ENCODE data around the gene COQ3. TPM values are rescaled to one million over a fixed set of nuclear protein-coding genes. Genes with fewer than 3 reads are reported as not detected.

COQ3 gene, protein sequence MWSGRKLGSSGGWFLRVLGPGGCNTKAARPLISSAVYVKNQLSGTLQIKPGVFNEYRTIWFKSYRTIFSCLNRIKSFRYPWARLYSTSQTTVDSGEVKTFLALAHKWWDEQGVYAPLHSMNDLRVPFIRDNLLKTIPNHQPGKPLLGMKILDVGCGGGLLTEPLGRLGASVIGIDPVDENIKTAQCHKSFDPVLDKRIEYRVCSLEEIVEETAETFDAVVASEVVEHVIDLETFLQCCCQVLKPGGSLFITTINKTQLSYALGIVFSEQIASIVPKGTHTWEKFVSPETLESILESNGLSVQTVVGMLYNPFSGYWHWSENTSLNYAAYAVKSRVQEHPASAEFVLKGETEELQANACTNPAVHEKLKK
- 10 to 100 TPM in 1 of 3 donors, 1 to 10 TPM in 2; 8.9 to 12.6 (median 9.5) TPM for total RNA-seq
- long read RNA-seq, donor 1, transcript COQ3-201 (7 exons, 1,335 nt): major isoform, 6 of 8 reads
- long read RNA-seq, donor 1, partial matches to known transcripts: 0 of 8 reads
- long read RNA-seq, donor 1, other reads (novel, unspliced or antisense): 2 of 8 reads
- long read RNA-seq, donor 2, transcript COQ3-201 (7 exons, 1,335 nt): major isoform, 10 of 12 reads
- long read RNA-seq, donor 2, partial matches to known transcripts: 0 of 12 reads
- long read RNA-seq, donor 2, other reads (novel, unspliced or antisense): 2 of 12 reads

GRCh38 chr6:99393698-99394531 lies at the start of gene COQ3:
COQ3 (minus strand) TSS chr6:99394195; CDS start chr6:99394179, 16 bp downstream.
- Histone ChIP-seq H3K4me3 (peak within 1 kb of the TSS; percentile 54), H3K4me1 (ENCODE audit: low read depth) (no peaks in the 10 kb centered on the region), H3K36me3 (ENCODE audit: low read depth) (no peaks in the 10 kb centered on the region), H3K9me3 (no peaks in the 10 kb centered on the region)
- peak; percentile 70 to 83 (median 76) for DNase-seq
- intact Hi-C loops (cut with DNase I, micrococcal nuclease): no loop called here
- ATAC-seq: peak; percentile 83
- TF ChIP-seq CTCF (IDR thresholded peaks at IDR 0.05): no peak

DNA sequence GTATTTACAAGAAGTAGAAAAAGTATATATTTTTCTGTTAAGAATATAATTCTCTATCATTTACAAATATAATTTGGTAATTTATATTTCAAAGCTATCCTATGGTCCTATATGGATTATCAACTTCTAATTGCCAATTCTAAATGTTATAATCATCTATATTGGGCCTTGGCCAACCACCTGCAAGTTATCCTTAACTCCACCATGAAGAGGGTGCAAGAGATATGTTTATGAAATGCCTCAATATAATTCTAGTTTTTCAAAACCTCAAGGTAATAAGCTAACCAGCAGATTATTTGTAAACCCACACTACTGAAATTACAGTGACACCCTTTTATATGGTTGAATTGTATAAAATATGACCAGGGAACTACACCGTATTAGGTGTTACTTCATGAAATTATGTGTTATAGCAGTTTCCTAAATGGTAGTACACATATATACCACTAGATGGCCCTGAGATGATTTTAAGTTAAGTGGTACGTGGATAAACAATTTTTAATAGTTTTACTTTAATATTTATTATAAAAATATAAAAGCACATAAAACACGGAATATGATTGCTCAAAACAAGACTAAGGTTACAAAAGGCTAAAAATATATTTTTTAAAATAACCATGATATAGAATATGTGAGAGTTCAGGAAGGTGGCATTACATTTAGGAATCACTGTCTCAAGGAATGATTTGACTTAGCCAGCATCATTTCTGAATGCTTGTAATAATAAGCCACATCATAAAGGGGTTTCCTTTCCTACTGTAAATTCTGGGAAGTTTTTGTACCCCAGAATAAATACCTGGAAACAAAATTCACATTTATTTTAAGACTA lies 40.9 kb upstream of the COQ3 start:
- intact Hi-C loops (cut with DNase I, micrococcal nuclease): no loop called here
- Histone ChIP-seq H3K4me3 (no peak overlapping the region), H3K9me3 (no peaks in the 10 kb centered on the region), H3K4me1 (ENCODE audit: low read depth) (peaks cover 3% of the 10 kb centered on the region), H3K36me3 (ENCODE audit: low read depth) (no peaks in the 10 kb centered on the region)
- ATAC-seq (peak; percentile 58), DNase-seq (no peak)
- peak; percentile 40 for TF ChIP-seq CTCF (IDR thresholded peaks at IDR 0.05)

GRCh38 chr6:99432877-99433276 lies 38.9 kb upstream of the COQ3 start:
- no peak for ATAC-seq
- no peak overlapping the region for H3K4me3 ChIP-seq
- intact Hi-C loops (cut with DNase I, micrococcal nuclease): no loop called here
- H3K9me3 ChIP-seq: no peaks in the 10 kb centered on the region
- DNase-seq: no peak
- peaks cover 3% of the 10 kb centered on the region for H3K4me1 ChIP-seq (ENCODE audit: low read depth)
- no peaks in the 10 kb centered on the region for H3K36me3 ChIP-seq (ENCODE audit: low read depth)
- no peak for TF ChIP-seq CTCF (IDR thresholded peaks at IDR 0.05)

- no peaks in the 10 kb centered on the region for H3K36me3 ChIP-seq (ENCODE audit: low read depth)
- ATAC-seq (no peak), DNase-seq (no peak)
- H3K9me3 ChIP-seq: no peaks in the 10 kb centered on the region
- H3K4me1 ChIP-seq (ENCODE audit: low read depth): peaks cover 12% of the 10 kb centered on the region
- intact Hi-C loops (cut with DNase I, micrococcal nuclease): no loop called here
- no peak for TF ChIP-seq CTCF (IDR thresholded peaks at IDR 0.05)
- H3K4me3 ChIP-seq: no peak overlapping the region
Observed at GRCh38 chr6:99431901-99432300, 37.9 kb upstream of the COQ3 start.

- Histone ChIP-seq H3K36me3 (ENCODE audit: low read depth) (no peaks in the 10 kb centered on the region), H3K4me1 (ENCODE audit: low read depth) (peaks cover 32% of the 10 kb centered on the region), H3K9me3 (no peaks in the 10 kb centered on the region), H3K4me3 (no peak overlapping the region)
- no peak for DNase-seq
- ATAC-seq: no peak
- intact Hi-C loops (cut with DNase I, micrococcal nuclease): no loop called here
- no peak for TF ChIP-seq CTCF (IDR thresholded peaks at IDR 0.05)
Observed at GRCh38 chr6:99427988-99428387, 34.0 kb upstream of the COQ3 start.

Measured in mucosa of descending colon (tissue), 3 donors.